ENCODE results near the gene REPS1. TPM values are rescaled to one million over a fixed set of nuclear protein-coding genes. Genes with fewer than 3 reads are reported as not detected.

The REPS1 gene
- total RNA-seq, 2 donors from 2014 or later: 36.1 to 37.3 TPM

- TF ChIP-seq CTCF (IDR thresholded peaks at IDR 0.05): no peak
- no peak for DNase-seq
- Histone ChIP-seq H3K27me3 (no peaks in the 10 kb centered on the region), H3K36me3 (no peaks in the 10 kb centered on the region), H3K4me3 (no peak overlapping the region), H3K4me1 (no peaks in the 10 kb centered on the region), H3K27ac (no peak overlapping the region), H3K9ac (ENCODE audit: low read depth in 2 of 2, low read length in 2 of 2) (no peak overlapping the region), H3K9me3 (no peaks in the 10 kb centered on the region)
- intact Hi-C loops (cut with DNase I): no loop called here
These were observed 122.5 kb downstream of the REPS1 start for GRCh38 chr6:138865480-138866109.

- H3K9ac ChIP-seq (ENCODE audit: low read depth in 2 of 2, low read length in 2 of 2): no peak overlapping the region
- no peaks in the 10 kb centered on the region for H3K4me1 ChIP-seq
- intact Hi-C loops (cut with DNase I): no loop called here
- DNase-seq: no peak
- no peaks in the 10 kb centered on the region for H3K36me3 ChIP-seq
- H3K27me3 ChIP-seq: no peaks in the 10 kb centered on the region
- no peak overlapping the region for H3K27ac ChIP-seq
- TF ChIP-seq CTCF (IDR thresholded peaks at IDR 0.05): no peak
- no peaks in the 10 kb centered on the region for H3K9me3 ChIP-seq
- H3K4me3 ChIP-seq: no peak overlapping the region
These were observed 123.6 kb downstream of the REPS1 start for GRCh38 chr6:138864343-138864890.

GRCh38 chr6:138863321-138863720 is 124.7 kb downstream of the REPS1 start:
- Histone ChIP-seq H3K36me3 (no peaks in the 10 kb centered on the region), H3K27me3 (no peaks in the 10 kb centered on the region), H3K9me3 (no peaks in the 10 kb centered on the region), H3K27ac (no peak overlapping the region), H3K4me3 (no peak overlapping the region), H3K9ac (ENCODE audit: low read depth in 2 of 2, low read length in 2 of 2) (no peak overlapping the region), H3K4me1 (no peaks in the 10 kb centered on the region)
- no peak for TF ChIP-seq CTCF (IDR thresholded peaks at IDR 0.05)
- DNase-seq: no peak
- intact Hi-C loops (cut with DNase I): no loop called here

GRCh38 chr6:138862456-138862855 is 125.6 kb downstream of the REPS1 start:
- no peak overlapping the region for H3K4me3 ChIP-seq
- DNase-seq: no peak
- H3K9me3 ChIP-seq: no peaks in the 10 kb centered on the region
- H3K27ac ChIP-seq: no peak overlapping the region
- no peaks in the 10 kb centered on the region for H3K27me3 ChIP-seq
- H3K4me1 ChIP-seq: no peaks in the 10 kb centered on the region
- no peak overlapping the region for H3K9ac ChIP-seq (ENCODE audit: low read depth in 2 of 2, low read length in 2 of 2)
- no peaks in the 10 kb centered on the region for H3K36me3 ChIP-seq
- no peak for TF ChIP-seq CTCF (IDR thresholded peaks at IDR 0.05)
- intact Hi-C loops (cut with DNase I): no loop called here

- Histone ChIP-seq H3K9me3 (no peaks in the 10 kb centered on the region), H3K27me3 (no peaks in the 10 kb centered on the region), H3K4me1 (no peaks in the 10 kb centered on the region), H3K4me3 (no peak overlapping the region), H3K36me3 (no peaks in the 10 kb centered on the region), H3K9ac (ENCODE audit: low read depth in 2 of 2, low read length in 2 of 2) (no peak overlapping the region), H3K27ac (no peak overlapping the region)
- no peak for DNase-seq
- no peak for TF ChIP-seq CTCF (IDR thresholded peaks at IDR 0.05)
- intact Hi-C loops (cut with DNase I): no loop called here
These were observed 130.3 kb downstream of the REPS1 start for GRCh38 chr6:138857775-138858174.
